GM18951 (cell line): ENCODE measurements around the gene DNAH6.

Experiments used
- POLR2A ChIP-seq: IDR thresholded peaks from 4 replicates; pipeline ENCODE4 v1.6.1; 2011; ENCODE audit warnings: mild to moderate bottlenecking; ENCODE audit not compliant: insufficient read length, insufficient read depth; ENCODE audit errors: extremely low read depth
- in situ Hi-C: fragments of 300-500 bp; cut with MboI; formaldehyde crosslinking; loops from one replicate; pipeline ENCODE4 v1.12.0; 2022; ENCODE audit warnings: low sequenced_read_pairs, mixed read lengths, inconsistent platforms; ENCODE audit not compliant: unreplicated experiment

DNAH6 gene

GRCh38 chr2:84827978-84828575, 311.8 kb downstream of the DNAH6 start:
- TF ChIP-seq POLR2A, result no peak
- in situ Hi-C loops, result no loop called here

GRCh38 chr2:84829693-84830092, 313.4 kb downstream of the DNAH6 start:
- in situ Hi-C loops, result no loop called here
- TF ChIP-seq POLR2A, result no peak

DNA sequence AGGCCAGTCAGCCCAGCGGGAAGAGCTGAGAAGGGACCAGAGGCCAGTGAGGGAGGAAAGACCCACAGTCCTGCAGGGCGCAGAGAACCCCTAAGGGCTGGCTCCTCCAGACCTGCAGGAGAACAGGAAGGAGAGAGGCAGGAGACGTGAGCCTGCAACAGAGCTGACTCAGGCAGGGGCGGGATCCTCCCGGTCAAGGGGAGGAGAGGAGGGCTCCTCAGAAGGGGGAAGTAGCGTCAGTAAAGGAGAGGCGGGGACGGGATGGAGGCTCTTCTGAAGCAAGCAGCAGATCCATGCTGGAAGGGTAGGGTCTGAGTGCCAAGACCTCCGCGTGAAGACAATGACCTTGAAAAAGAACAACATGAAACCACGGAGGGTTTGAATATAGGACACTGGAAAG, 313.8 kb downstream of the DNAH6 start:
- in situ Hi-C loops, result no loop called here
- TF ChIP-seq POLR2A, result no peak

- in situ Hi-C loops, result no loop called here
- no peak for TF ChIP-seq POLR2A
Observed at GRCh38 chr2:84830758-84831500, 314.6 kb downstream of the DNAH6 start.

GRCh38 chr2:84832772-84833461, 316.6 kb downstream of the DNAH6 start:
- no peak for TF ChIP-seq POLR2A
- in situ Hi-C loops, result no loop called here

DNA sequence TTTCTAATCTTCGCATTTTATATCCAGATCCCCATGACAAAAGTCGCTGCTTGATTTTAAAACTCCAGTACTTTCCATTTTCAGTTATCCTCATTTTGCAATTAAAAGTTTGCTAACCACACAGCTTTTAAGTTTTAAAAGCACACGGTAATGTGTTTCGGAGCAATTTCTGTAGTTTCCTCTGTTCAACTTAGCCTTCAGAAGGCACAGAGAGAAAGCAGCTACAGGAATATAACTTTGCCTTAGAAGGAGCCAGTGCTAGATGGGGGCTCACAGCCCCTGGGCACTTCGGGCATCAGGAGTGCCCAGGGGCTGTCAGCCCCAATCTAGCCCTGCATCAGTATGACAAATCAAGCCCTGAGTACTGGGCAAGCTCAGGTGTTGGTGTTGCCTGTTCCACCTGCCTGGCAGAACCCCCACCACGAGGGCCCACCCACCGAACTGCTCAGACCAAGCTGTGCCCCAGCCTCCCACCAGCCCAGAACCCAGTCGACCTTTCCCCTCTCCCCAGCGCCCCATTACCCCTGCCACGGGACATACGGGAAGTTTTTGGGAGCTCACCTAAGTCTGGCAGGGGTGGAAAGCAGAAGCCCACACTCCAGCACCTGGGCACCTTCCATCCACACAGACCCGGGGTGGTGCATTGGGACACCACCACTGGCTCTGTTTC, 317.3 kb downstream of the DNAH6 start:
- in situ Hi-C loops, result no loop called here

DNA sequence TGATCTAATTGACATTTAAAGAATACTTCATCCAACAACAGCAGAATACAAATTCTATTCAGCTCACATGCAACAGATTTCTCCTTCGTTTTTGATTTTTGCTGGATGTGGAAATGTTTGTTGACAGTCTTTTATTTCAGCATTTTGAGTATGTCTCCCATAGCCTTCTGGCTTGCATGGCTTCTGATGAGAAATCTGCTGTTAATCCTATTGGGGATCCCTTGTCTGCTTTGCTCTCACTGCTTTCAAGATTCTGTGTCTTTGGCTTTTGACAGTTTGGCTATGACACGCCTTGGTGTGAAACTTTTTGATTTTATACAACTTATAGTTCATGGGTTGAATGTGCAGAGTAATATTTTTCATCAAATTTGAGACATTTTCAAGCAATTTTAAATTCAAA, 319.9 kb downstream of the DNAH6 start:
- TF ChIP-seq POLR2A, result no peak
- in situ Hi-C loops, result no loop called here

More for the DNA sequence above, 317.3 kb downstream of the DNAH6 start:
- no peak for TF ChIP-seq POLR2A

GRCh38 chr2:84838434-84839145, 322.3 kb downstream of the DNAH6 start:
- in situ Hi-C loops, result no loop called here
- no peak for TF ChIP-seq POLR2A

DNA sequence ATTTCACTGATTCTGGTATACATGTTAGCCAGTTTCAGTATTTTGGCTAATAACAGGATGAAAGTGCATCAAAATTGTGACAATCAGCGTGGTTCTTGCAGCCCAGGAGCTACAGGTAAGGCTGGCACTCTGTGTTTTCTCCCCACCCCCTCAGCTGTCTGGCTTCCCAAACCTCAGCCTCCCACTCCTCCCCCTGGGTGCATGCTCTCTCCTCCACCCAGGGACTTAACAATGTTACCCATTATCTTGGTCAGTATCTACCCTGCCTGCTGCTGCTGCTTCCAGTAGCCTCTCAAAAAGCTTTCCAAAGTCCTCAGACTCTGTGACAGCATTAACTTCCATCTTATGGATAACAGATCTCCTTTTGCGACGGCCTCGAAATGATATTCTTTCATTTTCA, 323.6 kb downstream of the DNAH6 start:
- in situ Hi-C loops, result no loop called here
- TF ChIP-seq POLR2A, result no peak

GRCh38 chr2:84840306-84840705, 324.0 kb downstream of the DNAH6 start:
- TF ChIP-seq POLR2A, result no peak
- in situ Hi-C loops, result no loop called here

DNA sequence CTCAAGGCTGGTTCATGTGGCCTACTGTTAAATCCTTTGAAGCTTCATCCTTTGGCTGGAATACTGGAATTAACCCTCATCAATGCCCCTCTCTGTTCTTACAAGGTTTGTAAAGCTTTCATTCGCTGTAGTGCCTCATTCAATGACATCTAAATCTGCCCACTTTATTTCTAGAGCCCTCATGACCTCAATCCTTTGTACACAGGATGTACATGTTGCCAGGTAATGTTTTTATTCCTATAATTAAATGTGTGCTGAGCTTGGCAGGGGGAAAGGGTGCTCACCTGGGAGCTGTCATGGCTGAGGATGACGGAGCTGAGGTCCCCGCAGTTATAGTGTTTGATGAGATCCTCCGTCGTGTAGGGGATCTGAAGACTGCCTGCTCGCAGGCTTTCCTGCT, 325.3 kb downstream of the DNAH6 start:
- in situ Hi-C loops, result no loop called here
- no peak for TF ChIP-seq POLR2A

DNA sequence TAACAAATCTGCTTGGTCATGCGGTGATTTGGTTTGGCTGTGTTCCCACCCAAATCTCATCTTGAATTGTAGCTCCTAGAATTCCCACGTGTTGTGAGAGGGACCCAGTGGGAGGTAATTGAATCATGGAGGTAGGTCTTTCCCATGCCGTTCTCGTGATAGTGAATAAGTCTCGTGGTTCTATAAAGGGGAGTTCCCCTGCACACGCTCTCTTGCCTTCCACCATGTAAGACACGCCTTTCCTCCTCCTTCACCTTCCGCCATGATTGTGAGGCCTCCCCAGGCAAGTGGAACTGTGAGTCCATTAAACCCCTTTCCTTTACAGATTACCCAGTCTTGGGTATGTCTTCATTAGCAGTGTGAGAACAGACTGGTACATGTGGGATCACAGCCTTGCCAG, 327.8 kb downstream of the DNAH6 start:
- in situ Hi-C loops, result no loop called here
- TF ChIP-seq POLR2A, result no peak
